GM12801 (cell line): Measurements from ENCODE around the gene TIPARP.

Experiments used
- CTCF ChIP-seq: IDR thresholded peaks from one replicate; pipeline ENCODE4 v1.5.1; 2011; ENCODE audit warnings: control low read depth; ENCODE audit not compliant: insufficient read length; ENCODE audit errors: extremely low read depth

The TIPARP gene

GRCh38 chr3:156631323-156631722, 43.1 kb upstream of the TIPARP start:
- no peak for TF ChIP-seq CTCF

GRCh38 chr3:156632601-156633000, 41.8 kb upstream of the TIPARP start:
- TF ChIP-seq CTCF: no peak

GRCh38 chr3:156633335-156633734, 41.1 kb upstream of the TIPARP start:
- TF ChIP-seq CTCF: no peak

GRCh38 chr3:156635034-156635433, 39.4 kb upstream of the TIPARP start:
- no peak for TF ChIP-seq CTCF

- no peak for TF ChIP-seq CTCF
Observed at GRCh38 chr3:156635973-156636372, 38.4 kb upstream of the TIPARP start.

GRCh38 chr3:156637480-156638022, 36.8 kb upstream of the TIPARP start:
- TF ChIP-seq CTCF: no peak

- no peak for TF ChIP-seq CTCF
Observed at GRCh38 chr3:156638271-156638670, 36.1 kb upstream of the TIPARP start.
